Measurements from ENCODE around the gene FRG2C. TPM values are rescaled to one million over a fixed set of nuclear protein-coding genes. Genes with fewer than 3 reads are reported as not detected.
A peak's percentile ranks its signal among the peaks of the same experiment; 100 is the strongest.
"Not testable (repeated sequence)": the region's sequence is repeated elsewhere in the genome, so short reads cannot be mapped to it uniquely, and the experiment has no call there.

Gene FRG2C
- total and polyA plus RNA-seq, 2 experiments from 2014 or later: not detected

DNA sequence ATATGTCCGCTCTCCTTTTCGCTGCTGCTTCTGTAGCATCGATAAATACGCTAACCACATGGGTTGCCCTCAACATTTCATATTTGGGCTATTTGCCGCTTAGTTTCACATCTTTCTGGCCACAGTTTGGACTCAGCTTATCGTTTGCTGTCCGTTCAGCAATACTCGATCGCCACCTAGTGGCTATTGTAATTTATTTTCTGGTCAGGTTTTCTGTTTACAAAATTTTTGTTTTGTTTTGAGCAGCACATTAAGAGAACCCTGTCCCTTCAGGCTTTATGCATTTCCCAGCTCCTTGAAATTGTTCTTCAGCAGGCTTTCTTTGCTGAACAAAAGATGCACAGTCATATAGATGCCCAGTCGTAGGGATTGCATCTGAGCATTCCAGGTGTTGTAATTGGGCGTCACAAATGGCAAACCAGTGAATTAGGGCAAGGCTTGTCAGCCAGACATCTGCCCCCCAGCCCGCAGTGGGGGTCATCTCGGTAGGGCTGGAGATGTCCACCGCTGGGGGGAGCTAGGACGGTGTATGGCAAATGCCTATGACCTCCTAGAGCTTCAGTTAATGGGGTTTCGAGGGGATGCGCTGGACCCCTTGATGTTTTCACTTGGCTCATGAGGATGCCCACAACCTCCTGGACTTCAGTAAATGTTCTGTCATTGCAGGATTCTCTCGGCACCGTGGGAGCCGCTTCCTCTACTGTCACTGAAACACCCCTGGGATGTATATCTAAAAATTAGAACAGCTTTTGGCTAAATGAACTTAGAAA, 20.9 kb upstream of the FRG2C start:
- H3K27ac ChIP-seq; H3K9me3 ChIP-seq (ENCODE audit: low read depth); H3K27me3 ChIP-seq; H3K36me3 ChIP-seq; H3K4me1 ChIP-seq (ENCODE audit: low read depth); H3K4me3 ChIP-seq: not testable (repeated sequence)
- peak; percentile 37 to 65 for DNase-seq (ENCODE audit: low read depth in 1 of 2, low spot score in 1 of 2)
- TF ChIP-seq, protein P1, sequence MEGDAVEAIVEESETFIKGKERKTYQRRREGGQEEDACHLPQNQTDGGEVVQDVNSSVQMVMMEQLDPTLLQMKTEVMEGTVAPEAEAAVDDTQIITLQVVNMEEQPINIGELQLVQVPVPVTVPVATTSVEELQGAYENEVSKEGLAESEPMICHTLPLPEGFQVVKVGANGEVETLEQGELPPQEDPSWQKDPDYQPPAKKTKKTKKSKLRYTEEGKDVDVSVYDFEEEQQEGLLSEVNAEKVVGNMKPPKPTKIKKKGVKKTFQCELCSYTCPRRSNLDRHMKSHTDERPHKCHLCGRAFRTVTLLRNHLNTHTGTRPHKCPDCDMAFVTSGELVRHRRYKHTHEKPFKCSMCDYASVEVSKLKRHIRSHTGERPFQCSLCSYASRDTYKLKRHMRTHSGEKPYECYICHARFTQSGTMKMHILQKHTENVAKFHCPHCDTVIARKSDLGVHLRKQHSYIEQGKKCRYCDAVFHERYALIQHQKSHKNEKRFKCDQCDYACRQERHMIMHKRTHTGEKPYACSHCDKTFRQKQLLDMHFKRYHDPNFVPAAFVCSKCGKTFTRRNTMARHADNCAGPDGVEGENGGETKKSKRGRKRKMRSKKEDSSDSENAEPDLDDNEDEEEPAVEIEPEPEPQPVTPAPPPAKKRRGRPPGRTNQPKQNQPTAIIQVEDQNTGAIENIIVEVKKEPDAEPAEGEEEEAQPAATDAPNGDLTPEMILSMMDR (IDR thresholded peaks at IDR 0.05; ENCODE audit: low read depth, low read length): peak; percentile 44

DNA sequence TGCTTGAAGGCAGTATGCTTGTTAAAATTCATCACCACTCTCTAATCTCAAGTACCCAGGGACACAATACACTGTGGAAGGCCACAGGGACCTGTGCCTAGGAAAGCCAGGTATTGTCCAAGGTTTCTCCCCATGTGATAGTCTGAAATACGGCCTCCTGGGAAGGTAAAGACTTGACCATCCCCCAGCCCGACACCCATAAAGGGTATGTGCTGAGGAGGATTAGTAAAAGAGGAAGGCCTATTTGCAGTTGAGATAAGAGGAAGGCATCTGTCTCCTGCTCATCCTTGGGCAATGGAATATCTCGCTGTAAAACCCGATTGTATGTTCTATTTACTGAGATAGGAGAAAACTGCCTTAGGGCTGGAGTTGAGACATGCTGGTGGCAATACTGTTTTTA, 18.6 kb upstream of the FRG2C start:
- H3K27me3 ChIP-seq; H3K36me3 ChIP-seq; H3K9me3 ChIP-seq (ENCODE audit: low read depth); H3K4me3 ChIP-seq; H3K4me1 ChIP-seq (ENCODE audit: low read depth); DNase-seq (ENCODE audit: low read depth in 1 of 2, low spot score in 1 of 2); H3K27ac ChIP-seq: not testable (repeated sequence)

DNA sequence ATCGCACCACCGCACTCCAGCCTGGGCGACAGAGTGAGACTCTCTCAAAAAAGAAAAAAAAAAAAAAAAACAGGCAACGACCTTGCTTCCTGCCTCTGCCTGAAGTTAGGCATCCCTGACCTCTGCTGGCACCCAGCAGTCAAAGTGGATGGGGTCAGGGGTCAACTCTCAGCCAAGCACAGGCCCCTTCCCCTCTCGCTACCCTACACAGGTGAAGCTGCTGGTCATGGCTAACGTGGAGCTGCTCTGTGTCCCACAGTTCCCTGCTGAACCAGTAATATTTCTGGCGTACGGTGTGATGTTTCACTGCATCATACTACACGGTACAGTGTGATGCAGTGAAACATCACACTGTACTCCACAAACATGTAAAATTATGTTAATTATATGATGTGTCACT, 13.9 kb upstream of the FRG2C start:
- no peaks in the 10 kb centered on the region for H3K4me1 ChIP-seq (ENCODE audit: low read depth)
- DNase-seq (ENCODE audit: low read depth in 1 of 2, low spot score in 1 of 2): no peak
- H3K36me3 ChIP-seq: no peaks in the 10 kb centered on the region
- H3K4me3 ChIP-seq: no peak overlapping the region
- no peak overlapping the region for H3K27ac ChIP-seq
- H3K9me3 ChIP-seq (ENCODE audit: low read depth): no peaks in the 10 kb centered on the region
- peaks cover 23% of the 10 kb centered on the region for H3K27me3 ChIP-seq
- TF ChIP-seq, protein P1 (IDR thresholded peaks at IDR 0.05; ENCODE audit: low read depth, low read length): no peak

DNA sequence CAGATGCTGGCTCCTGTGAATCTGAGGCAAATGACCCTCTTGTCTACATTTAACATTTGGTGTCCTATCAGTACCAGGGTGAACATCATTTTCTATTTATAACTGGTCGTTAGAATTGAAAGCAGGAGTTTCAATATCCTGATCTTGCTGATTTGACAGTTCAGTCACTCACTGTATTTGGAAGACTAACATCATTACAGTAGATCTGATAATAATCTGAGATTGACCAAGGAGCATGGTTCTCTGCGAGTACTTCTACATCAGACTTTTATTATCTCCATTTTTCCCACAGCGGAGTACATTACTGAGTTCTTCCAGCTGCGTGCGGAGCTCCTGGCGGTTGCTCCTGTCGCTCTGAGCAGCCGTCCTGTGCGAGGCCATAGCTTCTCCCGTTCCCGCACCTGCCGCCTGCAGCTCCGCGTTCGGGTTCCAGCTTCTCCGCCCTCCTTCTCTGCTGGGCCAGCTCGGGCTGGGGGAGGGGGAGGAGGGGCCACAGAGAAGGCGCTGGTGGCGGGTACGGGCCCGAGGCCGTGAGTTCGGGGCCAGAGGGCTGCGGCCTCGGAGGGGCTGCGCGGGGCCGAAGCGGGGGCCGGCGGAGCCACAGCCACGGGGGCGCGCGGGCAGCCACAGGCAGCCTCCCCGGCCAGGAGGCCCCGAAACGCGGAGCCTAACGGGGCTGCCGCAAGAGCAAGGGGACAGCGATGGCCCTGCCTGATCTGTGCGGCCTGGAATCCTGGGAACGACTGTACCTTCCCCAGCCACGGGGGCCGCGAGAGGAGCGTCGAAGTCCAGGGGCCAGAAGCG, 8.8 kb upstream of the FRG2C start:
- Histone ChIP-seq H3K27me3 (peaks cover 58% of the 10 kb centered on the region), H3K4me3 (peak overlapping the region; percentile 15)
- not testable (repeated sequence) for H3K36me3 ChIP-seq; H3K4me1 ChIP-seq (ENCODE audit: low read depth); H3K9me3 ChIP-seq (ENCODE audit: low read depth); H3K27ac ChIP-seq
- DNase-seq (ENCODE audit: low read depth in 1 of 2, low spot score in 1 of 2): peak in 1 of 2 donors; percentile 23

DNA sequence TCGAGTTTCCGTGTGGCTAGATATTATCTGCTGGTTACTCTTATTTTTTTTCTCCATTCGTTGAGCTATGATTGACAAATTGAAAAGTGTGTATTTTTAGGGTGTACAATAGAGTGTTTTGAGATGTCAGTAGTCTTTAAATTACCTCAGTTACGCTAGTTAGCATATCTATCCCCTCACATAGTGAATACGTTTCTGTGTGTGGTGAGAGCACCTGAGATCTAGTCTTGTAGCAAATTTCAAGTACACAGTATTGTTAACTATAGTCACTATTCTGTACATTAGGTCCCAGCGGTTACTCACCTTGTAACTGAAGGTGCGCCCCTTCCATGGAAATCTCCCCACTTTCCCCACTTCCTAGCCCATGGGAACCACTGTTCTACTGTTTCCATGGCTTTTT, 8.2 kb upstream of the FRG2C start:
- H3K9me3 ChIP-seq (ENCODE audit: low read depth); H3K4me1 ChIP-seq (ENCODE audit: low read depth); H3K27ac ChIP-seq; H3K36me3 ChIP-seq; DNase-seq (ENCODE audit: low read depth in 1 of 2, low spot score in 1 of 2): not testable (repeated sequence)
- H3K27me3 ChIP-seq: peaks cover 61% of the 10 kb centered on the region
- H3K4me3 ChIP-seq: peak overlapping the region; percentile 15

DNA sequence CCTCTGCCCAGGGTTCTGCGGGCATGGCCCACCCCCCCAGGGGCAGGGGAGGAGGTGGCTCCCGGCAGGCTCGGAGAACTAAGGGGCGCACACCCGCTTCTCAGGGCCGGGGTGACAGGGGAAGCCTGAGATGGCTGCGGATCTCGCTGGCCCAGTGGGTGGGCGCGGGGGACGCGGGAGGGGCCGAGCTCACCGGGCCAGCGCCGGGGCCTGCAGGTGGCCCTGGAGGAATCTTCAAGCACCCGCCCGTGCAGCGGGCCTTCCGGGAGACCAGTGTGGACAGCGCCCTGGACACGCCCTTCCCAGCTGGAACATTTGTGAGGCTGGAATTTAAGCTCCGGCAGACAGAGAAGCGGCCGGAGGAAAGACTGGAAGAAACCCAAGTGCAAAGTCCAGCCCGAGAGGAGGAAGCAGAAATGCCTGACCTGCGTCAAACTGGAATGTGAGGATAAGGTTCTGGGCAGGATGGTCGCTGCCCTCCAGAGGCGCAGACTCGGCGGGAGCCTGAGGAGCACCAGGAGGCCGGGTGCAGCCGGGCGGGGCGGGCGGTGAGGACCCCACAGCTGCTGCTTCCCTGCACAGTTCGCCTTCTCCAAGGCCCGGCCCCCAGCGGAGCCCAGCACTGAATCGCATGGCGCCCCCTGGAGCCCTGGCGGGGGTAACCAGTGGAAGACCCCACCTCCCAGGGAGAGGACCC, 5.6 kb upstream of the FRG2C start:
- not testable (repeated sequence) for H3K4me1 ChIP-seq (ENCODE audit: low read depth); H3K27ac ChIP-seq; H3K9me3 ChIP-seq (ENCODE audit: low read depth); H3K36me3 ChIP-seq
- DNase-seq (ENCODE audit: low read depth in 1 of 2, low spot score in 1 of 2): peak; percentile 31 to 69
- Histone ChIP-seq H3K4me3 (peak overlapping the region; percentile 65), H3K27me3 (peaks cover 61% of the 10 kb centered on the region)

DNA sequence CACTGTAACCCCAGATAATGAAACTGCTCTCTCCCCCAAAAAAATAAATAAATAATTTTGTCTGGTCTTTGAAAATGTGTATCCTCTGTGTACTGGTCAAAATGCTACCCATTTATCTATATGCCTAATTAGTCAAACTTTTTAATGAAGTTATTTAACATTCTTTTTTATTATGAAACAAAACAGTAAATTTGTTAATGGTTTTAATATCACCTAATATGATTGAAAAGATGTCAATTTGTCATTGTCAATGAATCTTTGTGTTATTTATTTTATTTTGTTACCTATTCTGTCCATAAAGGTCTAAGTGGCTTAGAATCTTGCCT, 5.1 kb upstream of the FRG2C start:
- H3K36me3 ChIP-seq; H3K27ac ChIP-seq; H3K9me3 ChIP-seq (ENCODE audit: low read depth); DNase-seq (ENCODE audit: low read depth in 1 of 2, low spot score in 1 of 2); H3K4me1 ChIP-seq (ENCODE audit: low read depth): not testable (repeated sequence)
- Histone ChIP-seq H3K27me3 (peaks cover 60% of the 10 kb centered on the region), H3K4me3 (peak overlapping the region; percentile 65)

DNA sequence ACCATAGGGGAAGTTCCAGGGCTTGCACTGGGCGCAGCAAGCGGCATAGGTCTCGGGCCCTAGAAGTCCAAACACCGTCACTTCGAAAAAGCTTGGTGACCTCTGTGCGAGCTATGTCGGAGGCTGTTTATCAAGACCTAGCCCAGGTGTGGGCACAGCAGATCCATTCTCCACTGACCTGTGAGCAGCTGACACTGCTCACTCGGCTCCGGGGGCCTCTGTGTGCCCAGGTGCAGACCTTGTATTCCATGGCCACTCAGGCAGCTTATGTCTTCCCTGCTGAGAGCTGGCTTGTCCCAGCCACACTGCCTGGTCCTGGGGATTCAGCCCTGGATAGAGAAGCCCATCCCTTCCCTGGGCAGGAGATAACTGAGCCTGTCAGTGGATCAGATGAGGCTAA, 1.5 kb downstream of the FRG2C start:
- not testable (repeated sequence) for H3K9me3 ChIP-seq (ENCODE audit: low read depth); H3K27ac ChIP-seq; H3K36me3 ChIP-seq; H3K4me3 ChIP-seq; DNase-seq (ENCODE audit: low read depth in 1 of 2, low spot score in 1 of 2); H3K4me1 ChIP-seq (ENCODE audit: low read depth)
- peaks cover 80% of the 10 kb centered on the region for H3K27me3 ChIP-seq

DNA sequence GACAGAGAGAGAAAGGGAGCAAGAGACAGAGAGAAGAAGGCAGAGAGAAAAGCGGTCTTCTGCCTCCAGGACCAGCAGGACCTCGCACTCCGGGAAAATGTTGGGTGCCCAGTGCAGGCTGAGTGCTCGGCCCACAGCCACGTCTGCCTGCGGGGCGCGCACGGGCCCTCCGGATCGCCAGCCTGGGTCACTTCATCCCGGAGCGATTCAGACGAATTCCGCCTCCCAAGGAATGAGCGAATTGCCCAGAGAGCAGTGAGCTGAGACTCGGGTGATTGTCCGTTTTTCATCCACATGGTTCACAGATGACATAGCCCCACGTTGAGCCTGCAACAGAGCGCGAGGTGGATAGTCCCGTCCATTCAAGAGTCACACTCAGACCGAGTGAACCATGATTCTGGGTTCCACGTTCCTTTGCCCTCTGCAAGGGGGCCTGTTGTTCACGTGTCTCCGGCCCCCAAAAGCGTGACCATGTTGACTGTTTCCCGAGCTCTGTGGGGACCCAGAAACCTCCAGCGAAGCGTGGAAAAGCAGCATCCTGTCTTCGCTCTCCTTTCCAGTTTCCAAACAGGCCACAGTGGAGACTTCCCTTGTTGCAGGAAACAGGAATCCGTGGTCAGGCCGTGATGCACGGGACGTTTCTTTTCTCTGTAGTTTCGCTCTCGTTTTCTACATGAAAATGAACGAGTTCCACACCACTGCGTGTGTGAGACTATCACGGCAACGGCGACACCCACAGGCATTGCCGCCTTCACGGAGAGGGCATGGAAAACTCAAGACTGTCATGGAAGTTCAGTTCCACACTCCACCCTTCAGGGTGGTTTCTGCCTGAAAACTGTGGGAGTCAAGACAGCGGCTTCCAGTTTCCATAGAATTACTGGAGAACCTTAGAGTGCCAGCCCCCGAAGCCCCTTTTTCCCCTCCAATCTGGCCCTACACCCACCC, 3.9 kb downstream of the FRG2C start:
- H3K4me3 ChIP-seq; H3K27ac ChIP-seq; H3K9me3 ChIP-seq (ENCODE audit: low read depth); H3K36me3 ChIP-seq; DNase-seq (ENCODE audit: low read depth in 1 of 2, low spot score in 1 of 2): not testable (repeated sequence)
- peaks cover 96% of the 10 kb centered on the region for H3K27me3 ChIP-seq
- H3K4me1 ChIP-seq (ENCODE audit: low read depth): peaks cover 16% of the 10 kb centered on the region

DNA sequence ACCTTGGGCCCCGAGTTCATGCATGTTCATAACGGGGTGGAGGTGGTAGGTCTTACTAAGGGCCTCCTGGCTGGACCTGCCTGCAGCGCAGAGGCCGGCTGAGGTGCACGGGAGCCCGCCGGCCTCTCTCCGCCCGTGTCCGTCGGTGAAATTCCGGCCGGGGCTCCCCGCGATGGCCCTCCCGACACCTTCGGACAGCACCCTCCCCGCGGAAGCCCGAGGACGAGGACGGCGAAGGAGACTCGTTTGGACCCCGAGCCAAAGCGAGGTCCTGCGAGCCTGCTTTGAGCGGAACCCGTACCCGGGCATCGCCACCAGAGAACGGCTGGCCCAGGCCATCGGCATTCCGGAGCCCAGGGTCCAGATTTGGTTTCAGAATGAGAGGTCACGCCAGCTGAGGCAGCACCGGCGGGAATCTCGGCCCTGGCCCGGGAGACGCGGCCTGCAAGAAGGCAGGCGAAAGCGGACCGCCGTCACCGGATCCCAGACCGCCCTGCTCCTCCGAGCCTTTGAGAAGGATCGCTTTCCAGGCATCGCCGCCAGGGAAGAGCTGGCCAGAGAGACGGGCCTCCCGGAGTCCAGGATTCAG, 4.7 kb downstream of the FRG2C start:
- H3K27me3 ChIP-seq: peaks cover 89% of the 10 kb centered on the region
- H3K9me3 ChIP-seq (ENCODE audit: low read depth); H3K27ac ChIP-seq: not testable (repeated sequence)

More for the DNA sequence above, 4.7 kb downstream of the FRG2C start:
- not testable (repeated sequence) for H3K36me3 ChIP-seq; DNase-seq (ENCODE audit: low read depth in 1 of 2, low spot score in 1 of 2)
- H3K4me1 ChIP-seq (ENCODE audit: low read depth): peaks cover 16% of the 10 kb centered on the region
- peak overlapping the region; percentile 18 for H3K4me3 ChIP-seq
